H1 (cell line): ENCODE data around the gene BCL2L12. TPM values are rescaled to one million over a fixed set of nuclear protein-coding genes. Genes with fewer than 3 reads are reported as not detected.

Source experiments
- CTCF ChIA-PET: fragments of 300-600 bp; sonication (Branson Sonifier 250); formaldehyde crosslinking; loops from one replicate; lab custom pipeline; 2021; ENCODE audit not compliant: partially characterized antibody; lab: Charles Lee
- POLR2A ChIA-PET: fragments of 300-600 bp; sonication (Branson Sonifier 250); formaldehyde crosslinking; loops from one replicate; lab custom pipeline; 2021; ENCODE audit warnings: inconsistent platforms; ENCODE audit not compliant: partially characterized antibody; lab: Charles Lee
- DNase-seq, 2 experiments: peaks; one replicate each; pipeline versions ENCODE4 v3.0.0 to v3.0.0-alpha.2; 2010 to 2022; ENCODE audit warnings: low spot score in 2 of 2, low read depth in 1 of 2, mixed read lengths in 1 of 2
- FAIRE-seq: peaks from 2 replicates; lab custom pipeline; 2011; peaks lifted over from hg19 to GRCh38; lab: Jason Lieb, UNC
- H2AFZ ChIP-seq: 2 replicates; pipeline ENCODE4 v1.8.1; 2012; ENCODE audit warnings: low read length, inconsistent platforms
- H2AK5ac ChIP-seq: 2 replicates; pipeline ENCODE4 v1.6.1; 2013; ENCODE audit warnings: low read depth, low read length
- H2BK120ac ChIP-seq: replicated peaks from 2 replicates; pipeline ENCODE3; 2013; ENCODE audit warnings: low read depth, low read length, inconsistent platforms
- H2BK12ac ChIP-seq: 2 replicates; pipeline ENCODE4 v1.6.1; 2013; ENCODE audit warnings: low read depth, low read length
- H2BK15ac ChIP-seq: 2 replicates; pipeline ENCODE4 v1.6.1; 2013; ENCODE audit warnings: low read length
- H2BK20ac ChIP-seq: 2 replicates; pipeline ENCODE4 v1.6.1; 2013; ENCODE audit warnings: low read length
- H2BK5ac ChIP-seq: 2 replicates; pipeline ENCODE4 v1.6.1; 2013; ENCODE audit warnings: low read depth, low read length
- H3K14ac ChIP-seq: 2 replicates; pipeline ENCODE4 v1.6.1; 2013; ENCODE audit warnings: inconsistent platforms; ENCODE audit not compliant: insufficient read length
- H3K18ac ChIP-seq: 2 replicates; pipeline ENCODE4 v1.6.1; 2013; ENCODE audit warnings: low read length; ENCODE audit errors: extremely low read depth
- H3K23ac ChIP-seq: 2 replicates; pipeline ENCODE4 v1.6.1; 2013; ENCODE audit warnings: inconsistent platforms; ENCODE audit not compliant: insufficient read length
- H3K23me2 ChIP-seq: 2 replicates; pipeline ENCODE4 v1.6.1; 2013; ENCODE audit warnings: low read depth, low read length
- H3K27ac ChIP-seq: 2 replicates; pipeline ENCODE4 v1.6.1; 2011; ENCODE audit warnings: low read depth, low read length, inconsistent platforms
- H3K27me3 ChIP-seq, 4 experiments: replicated peaks in 1 of 4; 1 replicate in 1 of 4; 2 replicates in 3 of 4; pipeline versions ENCODE4 v1.6.1 to v1.8.1; 2011 to 2013; ENCODE audit warnings: low read length in 3 of 4, mild to moderate bottlenecking in 3 of 4, inconsistent platforms in 2 of 4, mixed read lengths in 2 of 4, moderate library complexity in 1 of 4; ENCODE audit not compliant: control insufficient read depth in 3 of 4, insufficient read depth in 3 of 4; ENCODE audit errors: extremely low read depth in 1 of 4
- H3K36me3 ChIP-seq, 4 experiments: 2 replicates each; pipeline versions ENCODE4 v1.6.1 to v1.8.1; 2011 to 2013; ENCODE audit warnings: mild to moderate bottlenecking in 4 of 4, low read length in 3 of 4, moderate library complexity in 2 of 4, control low read depth in 1 of 4, inconsistent platforms in 1 of 4; ENCODE audit not compliant: insufficient read depth in 4 of 4, control insufficient read depth in 2 of 4
- H3K4ac ChIP-seq: replicated peaks from 2 replicates; pipeline ENCODE3; 2013; ENCODE audit warnings: low read length, low read depth, mixed read lengths, inconsistent platforms; ENCODE audit not compliant: insufficient read length
- H3K4me1 ChIP-seq, 4 experiments: replicated peaks in 1 of 4; 1 replicate in 1 of 4; 2 replicates in 3 of 4; pipeline versions ENCODE4 v1.6.1 to v1.8.1; 2011 to 2013; ENCODE audit warnings: low read length in 3 of 4, inconsistent platforms in 2 of 4, mixed read lengths in 1 of 4; ENCODE audit not compliant: insufficient read depth in 4 of 4, control insufficient read depth in 3 of 4
- H3K4me2 ChIP-seq, 2 experiments: 2 replicates each; pipeline versions ENCODE4 v1.6.1 to v1.8.1; 2011 to 2013; ENCODE audit warnings: low read depth in 2 of 2, low read length in 2 of 2, control low read depth in 1 of 2, inconsistent platforms in 1 of 2, mild to moderate bottlenecking in 1 of 2; ENCODE audit not compliant: insufficient read depth in 1 of 2
- H3K4me3 ChIP-seq, 4 experiments: fragments of 200-600, 300-600 bp in 1 of 4; sonication (generic), shearing (Covaris generic), sonication (Bioruptor Twin) in 1 of 4; 2 replicates each; pipeline versions ENCODE4 v1.5.1 to v1.8.1; 2011 to 2016; ENCODE audit warnings: low read length in 4 of 4, low read depth in 3 of 4, control low read depth in 2 of 4, inconsistent platforms in 2 of 4, mild to moderate bottlenecking in 2 of 4, mixed read lengths in 1 of 4, moderate library complexity in 1 of 4; ENCODE audit not compliant: insufficient read depth in 2 of 4; ENCODE audit errors: extremely low read depth in 1 of 4
- H3K56ac ChIP-seq: replicated peaks from 2 replicates; pipeline ENCODE3; 2013; ENCODE audit warnings: low read depth, mild to moderate bottlenecking, mixed read lengths, low read length, inconsistent platforms; ENCODE audit not compliant: insufficient read length
- H3K79me1 ChIP-seq: 2 replicates; pipeline ENCODE4 v1.6.1; 2013; ENCODE audit warnings: low read depth, low read length, control low read depth
- H3K79me2 ChIP-seq, 2 experiments: 2 replicates each; pipeline versions ENCODE4 v1.6.1 to v1.8.1; 2012 to 2013; ENCODE audit warnings: low read length in 2 of 2, mild to moderate bottlenecking in 2 of 2, inconsistent platforms in 1 of 2; ENCODE audit not compliant: insufficient read depth in 2 of 2, control insufficient read depth in 1 of 2
- H3K9ac ChIP-seq, 4 experiments: replicated peaks in 1 of 4; 1 replicate in 1 of 4; 2 replicates in 3 of 4; pipeline versions ENCODE4 v1.6.1 to v1.8.1; 2011 to 2013; ENCODE audit warnings: low read depth in 3 of 4, low read length in 3 of 4, control low read depth in 2 of 4, mild to moderate bottlenecking in 2 of 4, moderate library complexity in 2 of 4, inconsistent platforms in 1 of 4; ENCODE audit errors: extremely low read depth in 1 of 4
- H3K9me3 ChIP-seq, 2 experiments: 2 replicates each; pipeline versions ENCODE4 v1.6.1 to v1.8.1; 2012 to 2013; ENCODE audit warnings: mild to moderate bottlenecking in 2 of 2, moderate library complexity in 2 of 2, control low read depth in 1 of 2, inconsistent platforms in 1 of 2, low read depth in 1 of 2, low read length in 1 of 2, mixed read lengths in 1 of 2; ENCODE audit not compliant: insufficient read depth in 2 of 2
- H4K20me1 ChIP-seq, 2 experiments: replicated peaks in 1 of 2; 2 replicates each; pipeline versions ENCODE3 to v1.8.1; 2011 to 2013; ENCODE audit warnings: inconsistent platforms in 2 of 2, low read length in 2 of 2, mild to moderate bottlenecking in 1 of 2; ENCODE audit not compliant: insufficient read depth in 2 of 2, control insufficient read depth in 1 of 2
- H4K5ac ChIP-seq: 2 replicates; pipeline ENCODE4 v1.6.1; 2013; ENCODE audit warnings: low read length, low read depth, mixed read lengths, inconsistent platforms; ENCODE audit not compliant: insufficient read length
- H4K8ac ChIP-seq: 2 replicates; pipeline ENCODE4 v1.8.0; 2013; ENCODE audit warnings: mild to moderate bottlenecking, moderate library complexity, low read length, inconsistent platforms; ENCODE audit not compliant: insufficient read depth; ENCODE audit errors: extremely low read depth
- H4K91ac ChIP-seq: replicated peaks from 2 replicates; pipeline ENCODE3; 2013; ENCODE audit warnings: low read length, mixed read lengths, inconsistent platforms; ENCODE audit not compliant: insufficient read length
- POLR2AphosphoS5 ChIP-seq: IDR thresholded peaks from 2 replicates; pipeline ENCODE4 v1.6.1; 2011; ENCODE audit warnings: low read depth, low read length
- RAD21 ChIP-seq, 2 experiments: IDR thresholded peaks in 1 of 2; conservative IDR thresholded peaks in 1 of 2; 2 replicates each; pipeline ENCODE4 v1.6.1; 2011; ENCODE audit warnings: low read depth in 2 of 2, low read length in 2 of 2, improper control_type of control experiment in 1 of 2, inconsistent platforms in 1 of 2, mild to moderate bottlenecking in 1 of 2, moderate library complexity in 1 of 2
- WGBS, 2 experiments: shearing (Covaris generic) in 1 of 2; methylation state at CpG; one replicate each; pipeline versions ENCODE4 v1.1.6 to v1.1.7; 2013 to 2015; ENCODE audit warnings: low lambda C conversion rate in 2 of 2, mixed read lengths in 2 of 2, inconsistent platforms in 1 of 2, low coverage in 1 of 2, missing lambda C conversion rate in 1 of 2; ENCODE audit not compliant: insufficient replicate concordance in 2 of 2, insufficient coverage in 1 of 2, insufficient read length in 1 of 2; ENCODE audit errors: extremely low coverage in 1 of 2, missing lambda C conversion rate in 1 of 2; 5-methylcytosine and 5-hydroxymethylcytosine counted together
- polyA plus RNA-seq, 7 experiments: library from polyadenylated mRNA; depleted of rRNA in 3 of 7; stranded (reverse) in 5 of 7; unstranded in 2 of 7; fragments of >200 nt in 5 of 7; fragments of 200-250 nt in 2 of 7; gene quantifications; 1 replicate in 5 of 7; 2 replicates in 1 of 7; 4 replicates in 1 of 7; pipeline versions ENCODE4 v1.2.1 to v1.2.3, GENCODE V29; 2011 to 2013; ENCODE audit warnings: missing spikeins in 2 of 7, mixed read lengths in 2 of 7
- total RNA-seq: library from RNA; stranded (reverse); fragmentation: NEBNext Ultra II Directional; extraction: Animal tissue kit (Norgen Biotek cat#: 25700); gene quantifications from 2 replicates; pipeline ENCODE4 v1.2.1, GENCODE V29; 2021

BCL2L12 gene
- total and polyA plus RNA-seq, 2 of the 8 experiments (the other 6 are each of a cell fraction or from before 2014, with no cell fraction given), result 126 to 209 TPM

GRCh38 chr19:49631610-49632192, 34.0 kb upstream of the BCL2L12 start:
- Histone ChIP-seq H3K56ac (no peak overlapping the region), H2BK120ac (no peak overlapping the region), H3K18ac (no peak overlapping the region), H3K4me3 (no peak overlapping the region), H3K27me3 (no peaks in the 10 kb centered on the region), H3K79me2 (no peaks in the 10 kb centered on the region), H3K4me2 (no peak overlapping the region), H2BK20ac (no peak overlapping the region), H3K9ac (no peak overlapping the region), H2BK5ac (no peak overlapping the region)
- no peak for TF ChIP-seq RAD21 (IDR thresholded peaks at IDR 0.05 in 1 of 2, conservative IDR thresholded peaks at IDR 0.05 in 1 of 2; ENCODE audit: low read depth in 2 of 2, low read length in 2 of 2)
- 0 out of 2 replicates have a peak, but pooled peaks have one; percentile 38 for TF ChIP-seq POLR2AphosphoS5
- TF ChIP-seq, all 59 proteins: peak for 1
- Histone ChIP-seq H3K4me1 (peaks cover 0 to 17% (median 3%) of the 10 kb centered on the region in 4 experiments; a peak in 4 of 7 replicates), H4K5ac (no peak overlapping the region), H3K4ac (no peak overlapping the region), H3K14ac (no peak overlapping the region), H2AK5ac (no peak overlapping the region), H2BK12ac (no peak overlapping the region), H4K91ac (no peak overlapping the region), H4K20me1 (peaks cover 0 to 2% of the 10 kb centered on the region in 2 experiments), H2AFZ (no peak overlapping the region), H3K9me3 (no peaks in the 10 kb centered on the region), H3K23ac (no peak overlapping the region), H3K36me3 (peaks cover 0 to 12% (median under 1%) of the 10 kb centered on the region in 4 experiments; a peak in 5 of 8 replicates), H2BK15ac (no peak overlapping the region), H4K8ac (no peak overlapping the region), H3K79me1 (no peaks in the 10 kb centered on the region), H3K27ac (no peak overlapping the region), H3K23me2 (no peaks in the 10 kb centered on the region)
- CTCF ChIA-PET, result interaction anchor here (0.6 to 1.2 kb wide), 6 partner anchors 8 to 286 kb away, joined by 3 to 4 read pairs (median 3); partner anchors contain the start of gene RRAS
- POLR2A ChIA-PET, result interaction anchor here (0.8 to 50.7 kb wide), 9 partner anchors 8 to 135 kb away, joined by 3 to 840 read pairs (median 4); partner anchors contain the start of genes NOSIP, PRMT1, PRR12 and PRRG2
- 85% methylated on average over 19 of the region's 19 CpGs; no CpG with 5 or more reads in 1 of the 2 experiments for WGBS, 2 experiments
- FAIRE-seq, result no peak
- DNase-seq, result no peak
